K562 (cell line): ENCODE measurements around the gene CCL27. TPM values are rescaled to one million over a fixed set of nuclear protein-coding genes. Genes with fewer than 3 reads are reported as not detected.
A peak's percentile ranks its signal among the peaks of the same experiment; 100 is the strongest.

Experiments
- ATAC-seq: fragments of 200-7000 bp; cut with Tn5 transposase; 3 replicates; pipeline ENCODE4 v1.9.1; 2020; ENCODE audit warnings: moderate library complexity
- BruUV-seq: library from RNA; stranded (reverse); fragments of 400-500 nt; replicated peaks from 2 replicates; lab custom pipeline; 2021; lab: Mats Ljungman, UMichigan
- CTCF ChIA-PET: fragments of 300-600 bp; formaldehyde crosslinking; extraction: SDS; loops from one replicate; lab custom pipeline; 2021; ENCODE audit warnings: low intra/inter-chr PET ratio; lab: Yijun Ruan, JAX
- POLR2A ChIA-PET: fragments of 300-600, 350-650 bp; sonication (Branson Sonifier 250); formaldehyde crosslinking; extraction: SDS; loops from one replicate; lab custom pipeline; 2021; ENCODE audit warnings: antibody characterized with exemption, inconsistent platforms; lab: Yijun Ruan, JAX
- DNase-seq, 4 experiments: peaks; one replicate each; pipeline versions ENCODE4 v3.0.0 to v3.0.0-alpha.2; 2011 to 2018; ENCODE audit warnings: low spot score in 3 of 4, mixed read lengths in 3 of 4; ENCODE audit errors: extremely low read depth in 1 of 4
- FAIRE-seq: peaks from 2 replicates; lab custom pipeline; 2011; peaks lifted over from hg19 to GRCh38; lab: Jason Lieb, UNC
- H2AFZ ChIP-seq: 2 replicates; pipeline ENCODE4 v1.6.0; 2011; ENCODE audit warnings: low read depth, low read length, control low read depth, inconsistent platforms
- H3K27ac ChIP-seq: fragments of 200-600 bp; 3 replicates; pipeline ENCODE4 v1.8.0; 2011; ENCODE audit warnings: low read depth, mild to moderate bottlenecking, control low read depth, inconsistent platforms, low read length, moderate library complexity, mixed read lengths; ENCODE audit errors: extremely low read depth
- H3K27me3 ChIP-seq, 2 experiments: fragments of 300-600 bp in 1 of 2; 2 replicates in 1 of 2; 3 replicates in 1 of 2; pipeline versions ENCODE4 v1.6.0 to v1.8.0; 2011; ENCODE audit warnings: inconsistent platforms in 2 of 2, low read length in 2 of 2, mild to moderate bottlenecking in 1 of 2, mixed read lengths in 1 of 2, moderate library complexity in 1 of 2; ENCODE audit not compliant: control insufficient read depth in 2 of 2, insufficient read depth in 2 of 2
- H3K36me3 ChIP-seq: fragments of 300-600 bp; 3 replicates; pipeline ENCODE4 v1.8.0; 2011; ENCODE audit warnings: mild to moderate bottlenecking, low read length, inconsistent platforms; ENCODE audit not compliant: control insufficient read depth, insufficient read depth
- H3K4me1 ChIP-seq, 2 experiments: fragments of 200-600 bp in 1 of 2; replicated peaks in 1 of 2; 2 replicates in 1 of 2; 3 replicates in 1 of 2; pipeline versions ENCODE4 v1.5.1 to v1.8.0; 2011; ENCODE audit warnings: inconsistent platforms in 2 of 2, low read length in 2 of 2, mild to moderate bottlenecking in 1 of 2, mixed read lengths in 1 of 2, moderate library complexity in 1 of 2; ENCODE audit not compliant: control insufficient read depth in 2 of 2, insufficient read depth in 2 of 2
- H3K4me2 ChIP-seq: 2 replicates; pipeline ENCODE4 v1.6.1; 2011; ENCODE audit warnings: low read length, control low read depth, inconsistent platforms, mixed read lengths; ENCODE audit not compliant: insufficient read depth
- H3K4me3 ChIP-seq: fragments of 200-600 bp; sonication (generic), shearing (Covaris generic); 2 replicates; pipeline ENCODE4 v1.5.1; 2016; ENCODE audit warnings: control low read depth, inconsistent platforms
- H3K79me2 ChIP-seq: fragments of 200-600 bp; 3 replicates; pipeline ENCODE4 v1.8.0; 2011; ENCODE audit warnings: low read length, inconsistent platforms; ENCODE audit not compliant: control insufficient read depth, insufficient read depth
- H3K9ac ChIP-seq, 2 experiments: 2 replicates each; pipeline versions ENCODE4 v1.6.0 to v1.6.1; 2011; ENCODE audit warnings: low read depth in 2 of 2, low read length in 2 of 2, control low read depth in 1 of 2, inconsistent platforms in 1 of 2, mild to moderate bottlenecking in 1 of 2, mixed read lengths in 1 of 2; ENCODE audit not compliant: insufficient read depth in 1 of 2
- H3K9me1 ChIP-seq: one replicate; pipeline ENCODE4 v1.6.0; 2011; ENCODE audit warnings: inconsistent platforms, mild to moderate bottlenecking, low read length, moderate library complexity; ENCODE audit not compliant: control insufficient read depth, insufficient read depth
- H3K9me3 ChIP-seq: replicated peaks from 2 replicates; pipeline ENCODE4 v1.5.1; 2011; ENCODE audit warnings: low read depth, low read length, inconsistent platforms; ENCODE audit not compliant: control insufficient read depth, insufficient read depth
- H4K20me1 ChIP-seq: replicated peaks from 2 replicates; pipeline ENCODE4 v1.6.1; 2011; ENCODE audit warnings: low read length, inconsistent platforms, mixed read lengths; ENCODE audit not compliant: control insufficient read depth, insufficient read depth
- GATA2 ChIP-seq: sonication (generic); formaldehyde crosslinking; IDR thresholded peaks from 2 replicates; pipeline ENCODE4 v1.4.0; 2020; ENCODE audit warnings: mild to moderate bottlenecking, missing genetic modification reagents
- RNF2 ChIP-seq: sonication (generic); IDR thresholded peaks from 2 replicates; pipeline ENCODE4 v1.6.1; 2016
- ZNF764 ChIP-seq: fragments of 250-450 bp; sonication (Bioruptor Pico); IDR thresholded peaks from 2 replicates; pipeline ENCODE4 v1.4.0; 2020; ENCODE audit warnings: low read depth, mild to moderate bottlenecking, moderate library complexity
- WGBS: fragments of 100-300 bp; shearing (Covaris generic); methylation state at CpG from one replicate; pipeline ENCODE4 v1.1.6; 2016; ENCODE audit warnings: low coverage, mixed read lengths; ENCODE audit not compliant: insufficient coverage; ENCODE audit errors: missing lambda C conversion rate; 5-methylcytosine and 5-hydroxymethylcytosine counted together
- in situ Hi-C: fragments of 300-500 bp; cut with MboI; formaldehyde crosslinking; loops from 4 replicates; pipeline ENCODE4 v1.15.0; 2018; ENCODE audit warnings: inconsistent platforms, mixed read lengths
- intact Hi-C: fragments of 100-400 bp; cut with micrococcal nuclease; formaldehyde crosslinking; loops from 2 replicates; pipeline ENCODE4 v1.14.2; 2022
- polyA plus RNA-seq, 8 experiments: library from polyadenylated mRNA; depleted of rRNA in 4 of 8; stranded (reverse) in 5 of 8; unstranded in 3 of 8; fragments of >200 nt; fragmentation: Nextera tagmentation in 2 of 8; fragmentation: Illumina TruSeq in 1 of 8; extraction: Ambion mirVana in 2 of 8; extraction: Trizol in 1 of 8; gene quantifications; 2 replicates each; pipeline versions ENCODE4 v1.2.1 to v1.2.3, GENCODE V29; 2011 to 2014; ENCODE audit warnings: inconsistent platforms in 1 of 8, missing spikeins in 1 of 8
- total RNA-seq, 7 experiments: library from RNA; depleted of rRNA in 6 of 7; stranded (reverse); fragments of >200 nt in 6 of 7; fragmentation: Illumina TruSeq in 2 of 7; extraction: Trizol in 2 of 7; gene quantifications; 2 replicates each; pipeline versions ENCODE4 v1.2.1 to v1.2.3, GENCODE V29; 2011 to 2021; ENCODE audit warnings: low replicate concordance in 1 of 7
- TF ChIP-seq, protein P1 (sequence below): fragments of 250-450 bp; sonication (Bioruptor Pico); IDR thresholded peaks from 2 replicates; pipeline ENCODE4 v1.5.0; 2021

CCL27 gene
- total and polyA plus RNA-seq, 9 of the 15 experiments (the other 6 are each of a cell fraction or from before 2014, with no cell fraction given) = 0.10 to 0.53 (median 0.27) TPM; not detected in 5

GRCh38 chr9:34674440-34674839 lies 12.0 kb upstream of the CCL27 start:
- Histone ChIP-seq H3K36me3 (no peaks in the 10 kb centered on the region), H3K27ac (no peak overlapping the region), H2AFZ (no peak overlapping the region), H3K4me2 (no peak overlapping the region), H3K9ac (no peak overlapping the region), H4K20me1 (no peaks in the 10 kb centered on the region), H3K27me3 (no peaks in the 10 kb centered on the region), H3K4me3 (no peak overlapping the region), H3K9me3 (no peaks in the 10 kb centered on the region), H3K79me2 (no peaks in the 10 kb centered on the region), H3K9me1 (no peaks in the 10 kb centered on the region), H3K4me1 (peaks cover 0 to 4% of the 10 kb centered on the region in 2 experiments; a peak in 1 of 5 replicates)
- in situ Hi-C loops = no loop called here
- ATAC-seq = no peak
- no peak for DNase-seq
- POLR2A ChIA-PET = interaction anchor here (1.1 to 1.5 kb wide), 3 partner anchors 11 to 24 kb away, joined by 3 to 4 read pairs (median 3); no protein-coding TSS in a partner anchor
- CTCF ChIA-PET = interaction anchor here (3.1 kb wide), 1 partner anchor 27 kb away, joined by 20 read pairs; no protein-coding TSS in a partner anchor
- FAIRE-seq = no peak
- TF ChIP-seq ZNF764 (CRISPR knock-in tag) = no peak
- WGBS = 61% methylated on average over 3 of the region's 3 CpGs
- intact Hi-C loops = no loop called here
- BruUV-seq = no TSS peak

DNA sequence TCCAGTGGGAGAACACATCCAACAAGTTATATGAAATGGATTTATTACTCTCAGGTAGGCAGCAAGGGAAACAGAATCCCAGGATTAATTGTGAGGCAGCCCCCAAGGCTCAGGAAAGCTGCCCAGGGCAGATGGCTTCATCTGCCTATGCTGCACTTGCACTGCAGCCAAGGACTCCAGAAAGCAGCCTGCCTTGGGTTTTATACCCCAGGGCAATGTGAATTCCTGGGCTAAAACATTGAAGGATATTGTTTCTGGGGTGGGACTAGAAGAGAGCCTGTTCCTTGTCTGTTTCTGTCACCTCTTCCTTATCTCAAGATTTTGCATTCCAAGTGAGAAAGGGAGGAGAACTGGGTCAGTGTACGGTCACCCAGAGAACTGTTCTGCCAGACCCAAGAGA lies 8.8 kb upstream of the CCL27 start:
- Histone ChIP-seq H3K4me3 (no peak overlapping the region), H3K4me1 (peaks cover 0 to 6% of the 10 kb centered on the region in 2 experiments; a peak in 3 of 5 replicates), H3K4me2 (no peak overlapping the region), H3K9me1 (no peaks in the 10 kb centered on the region), H3K9ac (peak overlapping the region in 1 of 2 experiments; percentile 52; a peak in 1 of 4 replicates), H3K9me3 (no peaks in the 10 kb centered on the region), H2AFZ (no peak overlapping the region), H3K36me3 (peaks cover 14% of the 10 kb centered on the region; the same call in 2 of the 3 replicates), H3K27me3 (no peaks in the 10 kb centered on the region), H3K79me2 (peaks cover 20% of the 10 kb centered on the region), H4K20me1 (0 out of 2 replicates have a peak, but pooled peaks cover 1% of the 10 kb centered on the region), H3K27ac (no peak overlapping the region)
- WGBS = 0% methylated on average over 1 of the region's 1 CpG
- TF ChIP-seq, protein P1, sequence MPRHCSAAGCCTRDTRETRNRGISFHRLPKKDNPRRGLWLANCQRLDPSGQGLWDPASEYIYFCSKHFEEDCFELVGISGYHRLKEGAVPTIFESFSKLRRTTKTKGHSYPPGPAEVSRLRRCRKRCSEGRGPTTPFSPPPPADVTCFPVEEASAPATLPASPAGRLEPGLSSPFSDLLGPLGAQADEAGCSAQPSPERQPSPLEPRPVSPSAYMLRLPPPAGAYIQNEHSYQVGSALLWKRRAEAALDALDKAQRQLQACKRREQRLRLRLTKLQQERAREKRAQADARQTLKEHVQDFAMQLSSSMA (CRISPR knock-in tag) = no peak
- TF ChIP-seq GATA2 (CRISPR knock-in tag) = no peak
- TF ChIP-seq RNF2 = no peak
- BruUV-seq = no TSS peak
- no peak for DNase-seq
- in situ Hi-C loops (no loop called here), intact Hi-C loops (no loop called here)
- POLR2A ChIA-PET = interaction anchor here (0.6 kb wide), 1 partner anchor 1438 kb away, joined by 3 read pairs; no protein-coding TSS in a partner anchor
- no peak for FAIRE-seq
- CTCF ChIA-PET = no interaction called here
- ATAC-seq = no peak
